ENCODE results near the gene SRSF4.

DNA sequence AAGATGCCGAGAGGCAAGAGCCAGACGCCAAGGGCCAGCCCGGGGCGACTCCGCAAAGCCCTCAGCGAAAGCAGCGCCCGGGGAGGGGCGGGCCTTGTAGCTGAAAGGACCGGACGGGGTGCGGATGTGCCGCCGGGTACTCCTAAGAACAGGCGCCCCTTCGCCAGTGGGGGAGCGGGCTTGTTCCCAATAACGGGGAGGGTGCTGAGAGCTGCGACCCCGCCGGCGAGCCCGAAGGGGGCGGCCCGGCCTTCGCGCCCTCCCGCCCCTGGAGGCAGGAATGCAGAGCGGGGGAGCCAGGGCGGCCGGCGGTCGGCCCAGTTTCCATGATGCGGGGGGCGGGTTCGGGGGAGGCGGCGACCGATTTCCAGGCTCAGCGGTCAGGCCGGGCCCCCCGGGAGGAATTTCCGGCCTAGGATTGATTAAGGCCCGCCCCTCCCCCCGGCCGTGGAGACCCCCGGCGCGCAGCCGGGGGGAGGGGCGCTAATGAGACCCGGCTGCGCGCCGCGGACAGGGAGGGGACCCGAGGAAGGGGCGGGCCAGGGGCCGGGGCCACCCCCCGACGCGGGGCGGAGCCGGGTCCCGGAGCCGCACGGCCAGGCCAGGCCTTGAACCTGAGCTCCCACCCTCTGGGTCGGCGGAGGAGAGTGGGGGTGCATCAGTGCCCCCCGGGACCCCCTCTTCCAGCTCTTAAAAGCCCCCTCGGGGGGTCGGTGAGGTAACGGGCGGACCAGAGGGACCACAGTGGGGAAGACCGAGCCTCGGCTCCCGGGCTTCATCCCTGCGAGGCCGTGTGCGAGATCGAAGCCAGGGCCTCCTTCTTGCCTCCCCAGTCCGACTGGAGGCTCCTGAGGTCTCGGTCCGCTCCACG is 57.1 kb downstream of the SRSF4 start:
- TF ChIP-seq GATA2 (IDR thresholded peaks at IDR 0.05; ENCODE audit: low read depth, low read length) (no peak), GATA3 (IDR thresholded peaks at IDR 0.05; ENCODE audit: low read depth, low read length) (no peak)
